ENCODE data around the gene DNAJB2.
"Not testable (repeated sequence)": the region's sequence is repeated elsewhere in the genome, so short reads cannot be mapped to it uniquely, and the experiment has no call there.

DNAJB2 gene

DNA sequence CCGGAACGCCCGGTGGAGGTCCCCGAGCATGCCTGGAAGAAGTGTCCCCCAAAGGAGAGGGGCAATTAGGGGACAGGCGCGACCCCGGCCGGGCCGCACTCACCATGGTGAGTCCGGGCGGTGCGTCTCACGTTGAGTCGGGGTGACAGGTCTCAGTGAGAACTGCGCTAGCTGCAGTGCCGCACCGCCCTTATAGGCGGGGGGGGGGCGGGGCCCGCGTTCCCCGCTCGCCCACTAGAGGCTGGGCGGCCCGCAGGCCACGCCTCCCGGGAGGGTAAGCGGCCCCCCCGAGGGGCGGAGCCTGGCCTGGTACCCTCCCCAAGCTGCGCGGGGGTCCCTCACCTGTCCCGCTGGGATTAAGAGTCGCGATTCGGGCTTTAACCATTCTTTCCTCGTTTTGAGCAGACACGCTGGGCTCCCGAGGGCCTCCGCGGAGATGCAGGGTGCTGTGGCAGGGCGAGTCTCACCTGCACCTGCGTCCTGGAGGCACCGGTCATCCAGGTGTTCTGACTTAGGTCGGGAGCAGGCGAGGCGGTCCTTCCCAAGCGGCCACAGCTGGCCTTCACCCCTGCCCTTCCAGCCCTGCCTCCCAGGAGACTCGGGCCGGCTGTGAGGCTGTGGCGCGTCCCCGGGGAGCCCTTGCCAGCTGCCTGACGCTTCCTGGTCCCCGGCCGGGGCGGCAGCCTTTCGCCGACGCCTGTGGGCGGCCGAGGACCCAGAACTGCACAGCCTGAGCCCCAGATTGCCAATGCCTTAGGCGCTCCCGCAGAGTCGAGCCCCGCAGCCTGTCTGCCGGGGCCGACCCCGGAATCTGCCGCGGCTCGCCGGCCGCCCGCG lies 25.2 kb upstream of the DNAJB2 start, which contains the start of gene TUBA4A:
Gene TUBA4A, minus strand, starts transcription at position 166 of the 837 bp plus-strand sequence. Its CDS starts 60 bp downstream, at position 106.
- Histone ChIP-seq H3K9me3 (no peaks in the 10 kb centered on the region), H3K36me3 (peaks cover 10% of the 10 kb centered on the region; the same call in 1 of the 2 replicates), H4K20me1 (0 out of 2 replicates have a peak, but pooled peaks cover 2% of the 10 kb centered on the region), H3K27me3 (peaks cover 16% of the 10 kb centered on the region; the same call in 1 of the 2 replicates), H3K4me2 (peak within 1 kb of the TSS; percentile 98), H3K4me3 (peak within 1 kb of the TSS; percentile 71), H3K4me1 (peaks cover 64% of the 10 kb centered on the region), H3K27ac (peak within 1 kb of the TSS; percentile 67), H3K9ac (peak within 1 kb of the TSS; percentile 71)
- no peak for TF ChIP-seq Cebpa-rat (IDR thresholded peaks at IDR 0.05)

- peak overlapping the region; percentile 98 for H3K4me2 ChIP-seq
- 0 out of 2 replicates have a peak, but pooled peaks have one; percentile 25 for TF ChIP-seq Cebpa-rat (IDR thresholded peaks at IDR 0.05)
- H3K4me3 ChIP-seq = peak overlapping the region; percentile 71
- peaks cover 10% of the 10 kb centered on the region; the same call in 1 of the 2 replicates for H3K36me3 ChIP-seq
- peaks cover 16% of the 10 kb centered on the region; the same call in 1 of the 2 replicates for H3K27me3 ChIP-seq
- no peaks in the 10 kb centered on the region for H3K9me3 ChIP-seq
- peak overlapping the region; percentile 42; the same call in 1 of the 2 replicates for H3K9ac ChIP-seq
- peaks cover 57% of the 10 kb centered on the region for H3K4me1 ChIP-seq
- H3K27ac ChIP-seq = peak overlapping the region; percentile 67
- H4K20me1 ChIP-seq = no peaks in the 10 kb centered on the region
Measured at GRCh38 chr2:219254590-219255201, 24.5 kb upstream of the DNAJB2 start.

GRCh38 chr2:219258942-219259341 lies 20.2 kb upstream of the DNAJB2 start:
- H3K27me3 ChIP-seq = not testable (repeated sequence)

GRCh38 chr2:219261024-219261855 lies 17.9 kb upstream of the DNAJB2 start:
- Histone ChIP-seq H3K9ac (no peak overlapping the region), H3K27me3 (no peaks in the 10 kb centered on the region), H3K4me1 (peaks cover 17% of the 10 kb centered on the region), H4K20me1 (no peaks in the 10 kb centered on the region), H3K4me3 (no peak overlapping the region), H3K27ac (no peak overlapping the region), H3K36me3 (no peaks in the 10 kb centered on the region), H3K4me2 (peak overlapping the region; percentile 61), H3K9me3 (no peaks in the 10 kb centered on the region)
- no peak for TF ChIP-seq Cebpa-rat (IDR thresholded peaks at IDR 0.05)

More at GRCh38 chr2:219258942-219259341, 20.2 kb upstream of the DNAJB2 start:
- not testable (repeated sequence) for H3K9ac ChIP-seq, H3K27ac ChIP-seq, H4K20me1 ChIP-seq, H3K36me3 ChIP-seq, H3K9me3 ChIP-seq, H3K4me2 ChIP-seq, H3K4me3 ChIP-seq
- peaks cover 31% of the 10 kb centered on the region for H3K4me1 ChIP-seq

DNA sequence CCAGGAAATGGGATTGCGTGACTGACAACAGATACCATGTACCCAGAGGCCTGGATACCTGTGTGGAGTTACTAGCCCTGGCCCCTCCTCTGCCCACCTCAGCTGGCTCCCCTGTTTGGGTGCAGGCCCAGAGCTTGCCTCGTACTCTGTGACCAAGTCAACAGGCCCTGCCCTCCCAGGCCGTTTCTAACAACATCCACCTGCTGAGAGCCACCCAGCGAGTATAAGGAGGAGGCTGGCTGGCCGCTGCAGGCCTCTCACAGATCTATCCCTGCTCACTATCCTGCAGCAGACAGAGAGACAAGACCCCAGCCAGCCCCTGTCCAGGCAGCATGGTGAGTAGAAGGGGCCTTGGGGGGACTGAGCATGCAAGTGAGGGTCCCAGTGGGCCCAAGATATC lies 12.9 kb upstream of the DNAJB2 start:
- Histone ChIP-seq H3K27ac (no peak overlapping the region), H3K36me3 (no peaks in the 10 kb centered on the region), H3K9me3 (no peaks in the 10 kb centered on the region), H3K9ac (no peak overlapping the region), H4K20me1 (no peaks in the 10 kb centered on the region), H3K4me3 (no peak overlapping the region), H3K4me2 (no peak overlapping the region; the same call in 1 of the 2 replicates), H3K27me3 (no peaks in the 10 kb centered on the region), H3K4me1 (peaks cover 17% of the 10 kb centered on the region)
- no peak for TF ChIP-seq Cebpa-rat (IDR thresholded peaks at IDR 0.05)

- Histone ChIP-seq H3K4me2 (no peak overlapping the region; the same call in 1 of the 2 replicates), H3K4me1 (0 out of 2 replicates have a peak, but pooled peaks cover 10% of the 10 kb centered on the region), H3K27ac (no peak overlapping the region), H3K9me3 (no peaks in the 10 kb centered on the region), H3K9ac (no peak overlapping the region), H3K36me3 (no peaks in the 10 kb centered on the region), H3K4me3 (no peak overlapping the region), H3K27me3 (no peaks in the 10 kb centered on the region), H4K20me1 (no peaks in the 10 kb centered on the region)
- no peak for TF ChIP-seq Cebpa-rat (IDR thresholded peaks at IDR 0.05)
Measured at GRCh38 chr2:219266886-219267285, 12.3 kb upstream of the DNAJB2 start.

DNA sequence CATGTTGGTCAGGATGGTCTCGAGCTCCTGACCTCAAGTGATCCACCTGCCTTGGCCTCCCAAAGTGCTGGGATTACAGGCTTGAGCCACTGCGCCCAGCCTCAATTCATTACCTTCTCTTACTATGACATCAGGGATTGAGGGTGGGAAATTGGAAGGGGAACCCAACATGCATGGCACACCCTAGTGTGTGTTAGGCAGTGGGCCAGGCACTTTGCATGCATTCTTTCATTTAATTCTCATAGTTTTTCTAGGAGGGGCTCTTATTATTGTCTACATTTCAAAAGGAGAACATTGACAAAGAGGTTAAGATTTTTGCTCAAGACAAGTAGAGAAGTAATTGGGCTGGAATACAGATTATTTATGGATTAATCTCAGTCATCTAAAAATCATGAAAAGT lies 10.9 kb upstream of the DNAJB2 start:
- no peak overlapping the region for H3K27ac ChIP-seq
- no peak overlapping the region for H3K9ac ChIP-seq
- no peaks in the 10 kb centered on the region for H3K9me3 ChIP-seq
- no peaks in the 10 kb centered on the region for H3K27me3 ChIP-seq
- H3K4me1 ChIP-seq = 0 out of 2 replicates have a peak, but pooled peaks cover 8% of the 10 kb centered on the region
- H4K20me1 ChIP-seq = no peaks in the 10 kb centered on the region
- no peak overlapping the region for H3K4me3 ChIP-seq
- H3K36me3 ChIP-seq = no peaks in the 10 kb centered on the region
- no peak overlapping the region for H3K4me2 ChIP-seq
- no peak for TF ChIP-seq Cebpa-rat (IDR thresholded peaks at IDR 0.05)

DNA sequence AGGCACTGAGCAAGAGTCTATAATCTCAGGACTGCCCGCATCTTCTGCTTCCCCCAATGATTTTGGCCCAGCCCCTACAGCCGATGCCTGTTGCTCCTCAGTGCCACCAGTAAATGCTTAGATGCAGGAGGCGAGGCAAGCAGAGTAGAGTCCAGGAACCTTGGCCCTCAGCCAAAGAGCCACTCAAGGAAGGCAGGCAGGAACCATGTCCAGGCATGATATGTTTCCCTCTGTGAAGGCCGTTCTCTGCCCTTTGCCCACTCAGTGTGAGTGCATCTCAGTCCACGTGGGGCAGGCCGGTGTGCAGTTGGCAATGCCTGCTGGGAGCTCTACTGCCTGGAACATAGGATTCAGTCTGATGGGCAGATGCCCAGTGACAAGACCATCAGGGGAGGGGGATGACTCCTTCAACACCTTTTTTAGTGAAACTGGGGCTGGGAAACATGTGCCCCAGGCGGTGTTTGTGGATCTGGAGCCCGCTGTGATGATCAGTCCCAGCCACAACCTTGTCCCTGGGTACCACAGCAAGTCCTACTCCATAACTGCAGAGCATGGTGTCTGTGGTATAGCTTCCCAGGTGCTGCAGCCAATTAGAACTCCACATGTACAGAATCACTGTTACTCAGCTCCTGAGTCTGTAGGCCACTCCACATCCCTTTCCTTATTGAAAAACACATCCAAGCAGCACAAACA lies 9.7 kb upstream of the DNAJB2 start:
- Histone ChIP-seq H3K27me3 (no peaks in the 10 kb centered on the region), H3K27ac (no peak overlapping the region), H3K9me3 (no peaks in the 10 kb centered on the region), H3K4me3 (no peak overlapping the region), H3K4me2 (no peak overlapping the region), H3K4me1 (0 out of 2 replicates have a peak, but pooled peaks cover 8% of the 10 kb centered on the region), H4K20me1 (no peaks in the 10 kb centered on the region), H3K36me3 (no peaks in the 10 kb centered on the region), H3K9ac (no peak overlapping the region)
- TF ChIP-seq Cebpa-rat (IDR thresholded peaks at IDR 0.05) = no peak

DNA sequence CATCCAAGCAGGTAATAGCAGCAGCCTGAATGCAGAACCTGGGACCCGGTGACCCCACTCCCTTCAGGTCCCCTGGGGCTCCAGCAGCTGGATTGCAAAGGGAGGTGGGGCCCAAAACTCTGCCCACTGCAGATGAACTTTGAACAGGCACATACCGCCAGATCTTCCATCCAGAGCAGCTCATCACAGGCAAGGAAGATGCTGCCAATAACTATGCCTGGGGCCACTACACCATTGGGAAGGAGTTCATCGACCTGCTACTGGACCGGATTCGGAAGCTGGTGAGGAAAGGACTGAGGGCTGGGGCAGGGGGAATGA lies 9.2 kb upstream of the DNAJB2 start:
- Histone ChIP-seq H3K4me3 (no peak overlapping the region), H3K27me3 (no peaks in the 10 kb centered on the region), H3K4me2 (no peak overlapping the region), H3K4me1 (0 out of 2 replicates have a peak, but pooled peaks cover 8% of the 10 kb centered on the region), H3K9me3 (no peaks in the 10 kb centered on the region), H3K9ac (no peak overlapping the region), H4K20me1 (no peaks in the 10 kb centered on the region), H3K27ac (no peak overlapping the region), H3K36me3 (no peaks in the 10 kb centered on the region)
- no peak for TF ChIP-seq Cebpa-rat (IDR thresholded peaks at IDR 0.05)
